KOPT-K1 (cell line): ENCODE measurements around the gene CPEB2.

Experiments used
- H3K27ac ChIP-seq: fragments of 200-600 bp; sonication (generic); 2 replicates; pipeline ENCODE4 v1.5.1; 2016; ENCODE audit warnings: antibody characterized with exemption, mild to moderate bottlenecking, low read depth, low read length; ENCODE audit not compliant: poor library complexity, severe bottlenecking
- H3K36me3 ChIP-seq: fragments of 200-600 bp; sonication (generic); 2 replicates; pipeline ENCODE4 v1.5.1; 2017; ENCODE audit warnings: antibody characterized with exemption, mild to moderate bottlenecking, low read length, moderate library complexity; ENCODE audit not compliant: insufficient read depth
- H3K9me3 ChIP-seq: fragments of 200-600 bp; sonication (generic); 2 replicates; pipeline ENCODE4 v1.5.1; 2017; ENCODE audit warnings: antibody characterized with exemption, low read length, mild to moderate bottlenecking; ENCODE audit not compliant: insufficient read depth, poor library complexity, severe bottlenecking

Gene CPEB2

DNA sequence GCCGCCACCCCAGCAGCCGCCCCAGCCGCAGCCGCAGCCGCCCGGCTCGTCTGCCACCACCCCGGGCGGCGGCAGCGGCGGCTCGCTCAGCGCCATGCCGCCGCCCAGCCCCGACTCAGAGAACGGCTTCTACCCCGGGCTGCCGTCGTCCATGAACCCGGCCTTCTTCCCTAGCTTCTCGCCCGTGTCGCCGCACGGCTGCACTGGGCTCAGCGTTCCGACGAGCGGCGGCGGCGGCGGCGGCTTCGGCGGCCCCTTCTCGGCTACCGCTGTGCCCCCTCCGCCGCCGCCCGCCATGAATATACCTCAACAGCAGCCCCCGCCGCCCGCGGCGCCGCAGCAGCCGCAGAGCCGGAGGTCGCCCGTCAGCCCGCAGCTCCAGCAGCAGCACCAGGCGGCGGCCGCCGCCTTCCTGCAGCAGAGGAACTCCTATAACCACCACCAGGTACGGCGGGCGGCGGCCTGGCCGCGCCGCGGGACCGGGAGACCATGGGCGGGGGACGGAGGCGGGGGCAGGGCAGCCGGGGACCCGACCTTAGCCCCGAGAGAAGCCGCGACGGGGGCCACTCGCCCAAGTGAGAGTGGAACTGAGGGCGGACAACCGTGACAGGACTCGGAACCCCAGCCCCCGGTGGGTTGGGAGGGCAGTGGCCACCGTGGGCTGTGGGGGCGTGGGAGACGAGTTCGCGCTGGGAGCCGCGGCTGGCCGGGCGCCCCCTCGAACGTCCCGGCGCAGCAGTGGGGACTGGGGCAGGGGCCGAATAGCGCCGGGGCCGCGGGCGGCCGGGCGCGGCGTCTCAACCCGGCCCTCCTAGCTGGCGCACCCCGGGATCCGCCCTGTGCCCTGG is 1.8 kb downstream of the CPEB2 start:
- H3K9me3 ChIP-seq: no peaks in the 10 kb centered on the region
- H3K36me3 ChIP-seq: no peaks in the 10 kb centered on the region
- no peak overlapping the region for H3K27ac ChIP-seq

- no peak overlapping the region for H3K27ac ChIP-seq
- no peaks in the 10 kb centered on the region for H3K9me3 ChIP-seq
- H3K36me3 ChIP-seq: no peaks in the 10 kb centered on the region
Observed at GRCh38 chr4:15004739-15005301, 2.5 kb downstream of the CPEB2 start.

DNA sequence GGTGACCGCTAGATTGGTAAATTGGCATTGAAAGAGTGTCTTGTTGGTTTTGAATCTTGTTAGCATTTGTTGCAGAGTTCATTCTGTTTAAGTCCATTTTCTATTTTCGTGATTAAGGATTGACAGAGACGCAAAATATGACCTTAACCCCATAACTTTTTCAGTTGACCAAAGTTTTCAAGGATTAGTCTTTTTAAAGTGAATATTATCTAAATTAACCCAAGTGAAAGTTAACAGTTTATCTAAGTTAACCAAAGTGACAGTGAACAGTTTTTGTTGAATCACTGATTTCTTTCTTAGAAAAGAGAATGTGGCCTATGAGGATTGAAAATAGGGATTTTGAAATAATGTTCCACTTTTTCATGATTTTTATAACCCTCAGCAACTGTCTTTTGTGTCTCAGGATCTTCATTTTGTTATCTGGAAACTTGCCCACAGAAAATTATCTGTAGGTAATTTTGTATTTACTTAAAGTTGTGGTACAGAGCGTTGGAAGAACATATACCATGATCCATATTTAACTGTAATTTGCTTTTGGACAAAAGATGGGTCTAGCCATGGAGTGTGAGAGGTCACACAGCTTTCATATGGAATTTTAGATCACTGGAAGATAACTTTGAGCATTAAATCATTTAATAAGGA is 3.3 kb downstream of the CPEB2 start:
- Histone ChIP-seq H3K36me3 (no peaks in the 10 kb centered on the region), H3K9me3 (no peaks in the 10 kb centered on the region), H3K27ac (no peak overlapping the region)

GRCh38 chr4:15006416-15007024 is 4.2 kb downstream of the CPEB2 start:
- Histone ChIP-seq H3K9me3 (no peaks in the 10 kb centered on the region), H3K27ac (no peak overlapping the region), H3K36me3 (no peaks in the 10 kb centered on the region)

- no peaks in the 10 kb centered on the region for H3K36me3 ChIP-seq
- H3K27ac ChIP-seq: no peak overlapping the region
Observed at GRCh38 chr4:15007201-15007600, 4.9 kb downstream of the CPEB2 start.

DNA sequence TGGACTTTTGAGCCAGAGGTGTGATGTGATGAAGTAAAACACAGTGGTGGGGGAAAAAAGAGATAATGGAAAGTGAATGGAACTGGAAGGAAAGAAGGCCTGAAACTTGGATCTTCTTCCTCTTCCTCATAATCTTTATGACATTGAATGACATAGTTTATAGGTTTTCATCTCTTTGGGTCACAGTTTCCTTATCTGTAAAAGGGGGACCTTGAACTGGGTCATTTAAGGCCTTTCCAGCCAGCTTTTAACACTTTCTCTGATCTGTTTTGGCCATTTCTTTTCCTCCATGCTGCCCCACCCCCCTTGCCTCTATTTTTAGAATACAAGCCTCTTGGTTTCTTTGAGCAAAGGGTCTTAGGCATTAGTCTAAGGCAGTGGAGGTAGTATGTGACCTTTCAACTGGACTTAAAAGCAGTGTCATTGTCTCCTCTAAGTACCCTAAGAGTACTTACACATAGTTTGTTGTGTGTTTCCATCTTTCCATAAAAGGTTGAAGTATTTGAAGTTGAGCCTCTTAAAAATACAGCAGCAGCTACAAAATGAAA is 7.8 kb downstream of the CPEB2 start:
- Histone ChIP-seq H3K9me3 (no peaks in the 10 kb centered on the region), H3K36me3 (no peaks in the 10 kb centered on the region), H3K27ac (no peak overlapping the region)

More at GRCh38 chr4:15007201-15007600, 4.9 kb downstream of the CPEB2 start:
- H3K9me3 ChIP-seq: no peaks in the 10 kb centered on the region

DNA sequence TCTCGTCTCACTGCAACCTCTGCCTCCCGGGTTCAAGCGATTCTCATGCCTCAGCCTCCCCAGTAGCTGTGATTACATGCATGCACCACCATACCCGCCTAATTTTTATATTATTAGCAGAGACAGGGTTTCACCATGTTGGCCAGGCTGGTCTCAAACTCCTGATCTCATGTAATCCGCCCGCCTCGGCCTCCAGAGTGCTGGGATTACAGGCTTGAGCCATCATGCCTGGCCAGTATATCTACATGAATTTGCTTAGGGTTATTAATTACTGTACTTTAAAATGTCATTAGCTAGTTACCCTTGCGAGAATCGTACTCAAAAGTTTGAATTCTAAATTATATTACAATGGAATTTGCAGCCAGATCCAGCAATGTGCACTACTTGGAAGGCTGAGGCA is 8.9 kb downstream of the CPEB2 start:
- no peaks in the 10 kb centered on the region for H3K9me3 ChIP-seq
- H3K36me3 ChIP-seq: no peaks in the 10 kb centered on the region

DNA sequence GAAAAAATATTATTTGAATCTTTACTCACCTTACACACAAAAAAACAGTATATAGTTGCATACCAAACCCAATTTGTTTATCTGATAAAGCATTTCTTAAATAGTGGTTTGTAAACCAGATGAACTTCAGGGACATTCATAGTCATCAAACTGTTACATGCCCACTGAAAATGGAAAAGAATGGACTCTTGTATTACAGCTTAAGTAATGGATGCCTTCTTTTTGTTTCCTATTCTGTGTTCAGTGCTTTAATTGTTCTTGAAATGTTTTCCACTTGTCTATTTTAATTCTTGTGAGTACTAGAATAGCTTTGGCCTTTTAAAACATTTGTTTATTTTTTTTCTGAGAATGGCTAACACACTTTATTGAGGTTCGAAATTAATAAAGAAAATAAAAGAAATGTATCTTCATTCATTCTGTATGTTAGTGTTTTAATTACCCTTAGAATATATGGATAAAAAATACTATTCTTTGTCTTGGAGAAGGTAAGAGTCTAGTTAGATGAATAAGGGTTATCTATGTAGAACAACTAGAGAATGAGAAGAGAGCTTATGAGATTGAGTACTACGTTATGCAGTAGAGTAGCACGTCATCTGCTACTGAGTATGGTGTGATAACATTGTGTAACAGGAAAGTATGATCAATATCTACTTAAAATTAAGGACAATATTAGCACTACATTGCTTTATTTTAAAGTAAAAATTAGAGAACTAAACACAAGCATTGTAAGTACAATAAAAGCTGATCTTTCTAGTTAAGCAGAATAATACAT is 9.9 kb downstream of the CPEB2 start:
- no peak overlapping the region for H3K27ac ChIP-seq
- H3K36me3 ChIP-seq: no peaks in the 10 kb centered on the region
- no peaks in the 10 kb centered on the region for H3K9me3 ChIP-seq

More for the DNA sequence above, 8.9 kb downstream of the CPEB2 start:
- H3K27ac ChIP-seq: no peak overlapping the region

- H3K9me3 ChIP-seq: no peaks in the 10 kb centered on the region
- H3K27ac ChIP-seq: no peak overlapping the region
- no peaks in the 10 kb centered on the region for H3K36me3 ChIP-seq
Observed at GRCh38 chr4:15013585-15013984, 11.3 kb downstream of the CPEB2 start.

GRCh38 chr4:15015170-15015569 is 12.9 kb downstream of the CPEB2 start:
- no peaks in the 10 kb centered on the region for H3K36me3 ChIP-seq
- H3K27ac ChIP-seq: no peak overlapping the region
- no peaks in the 10 kb centered on the region for H3K9me3 ChIP-seq

DNA sequence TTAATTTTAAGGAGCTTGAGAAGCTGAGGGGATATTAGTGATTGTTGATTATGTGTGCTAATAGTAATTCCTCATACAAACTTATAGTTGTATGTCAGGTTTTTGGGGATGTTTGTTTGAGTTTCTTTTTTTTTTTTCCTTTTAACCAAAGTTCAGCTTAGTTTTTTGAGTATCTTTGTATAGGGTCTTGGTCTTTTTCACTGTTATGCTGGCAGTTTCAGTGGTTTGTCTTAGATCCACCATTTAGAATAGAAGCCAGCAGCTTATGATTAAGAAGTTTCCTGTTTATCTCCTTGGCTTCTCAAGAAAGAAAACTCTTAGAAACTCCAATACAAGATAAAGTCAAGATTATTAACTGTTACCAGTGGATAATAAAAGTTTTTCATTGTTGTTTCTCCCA is 16.1 kb downstream of the CPEB2 start:
- Histone ChIP-seq H3K27ac (no peak overlapping the region), H3K9me3 (no peaks in the 10 kb centered on the region), H3K36me3 (no peaks in the 10 kb centered on the region)

DNA sequence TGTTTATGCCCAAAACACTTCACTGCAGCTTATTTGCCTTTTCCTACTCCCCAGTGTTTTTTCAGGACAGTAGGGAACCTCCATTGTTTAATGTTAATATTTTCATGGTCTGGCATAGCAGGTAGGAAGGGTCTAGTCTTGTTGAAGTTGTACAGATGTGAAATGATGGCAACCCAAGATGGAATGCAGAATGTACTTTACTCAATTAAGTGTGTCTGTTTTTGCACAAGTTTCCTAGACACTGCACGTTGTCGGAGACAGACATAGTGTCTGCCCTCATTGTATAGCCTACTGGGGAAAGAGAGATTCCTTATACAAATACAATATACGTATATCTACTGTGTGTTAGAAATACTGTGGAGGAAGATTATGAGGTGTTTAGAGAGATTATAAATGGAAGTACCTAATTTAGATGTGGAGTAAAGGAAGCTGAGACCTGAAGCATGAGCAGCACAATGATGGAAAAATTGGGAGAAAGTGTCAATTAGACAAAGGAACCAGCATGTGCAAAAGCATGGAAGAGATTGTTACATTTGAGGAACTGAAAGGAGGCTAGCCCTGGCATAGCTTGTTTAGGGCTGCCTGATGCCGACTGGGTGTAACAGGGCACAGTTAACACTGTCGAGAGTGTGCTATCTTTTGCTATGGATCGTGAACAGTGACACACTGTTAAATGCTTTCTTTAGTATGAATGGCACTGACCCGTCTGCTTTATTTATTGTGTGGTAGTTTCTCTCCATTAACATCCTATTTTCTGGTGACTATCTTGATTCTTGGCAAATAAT is 18.4 kb downstream of the CPEB2 start:
- no peaks in the 10 kb centered on the region for H3K9me3 ChIP-seq
- no peak overlapping the region for H3K27ac ChIP-seq
- no peaks in the 10 kb centered on the region for H3K36me3 ChIP-seq

- no peaks in the 10 kb centered on the region for H3K36me3 ChIP-seq
- H3K27ac ChIP-seq: no peak overlapping the region
Observed at GRCh38 chr4:15021311-15021710, 19.0 kb downstream of the CPEB2 start.

GRCh38 chr4:15021946-15022345 is 19.7 kb downstream of the CPEB2 start:
- no peak overlapping the region for H3K27ac ChIP-seq
- no peaks in the 10 kb centered on the region for H3K9me3 ChIP-seq
- H3K36me3 ChIP-seq: no peaks in the 10 kb centered on the region

More at GRCh38 chr4:15021311-15021710, 19.0 kb downstream of the CPEB2 start:
- no peaks in the 10 kb centered on the region for H3K9me3 ChIP-seq
